Activated T-cell treated with anti-CD3 and anti-CD28 coated beads, Interleukin-2, amount 50 U/mL, for 24 hours (primary cell): ENCODE results near the gene GRM8.

Experiments
- DNase-seq: peaks from one replicate; pipeline ENCODE4 v3.0.0-alpha.2; 2020
- H3K27ac Mint-ChIP-seq: 2 replicates; pipeline ENCODE4 v1.8.0; 2020; ENCODE audit warnings: mild to moderate bottlenecking, mixed read lengths
- H3K27me3 Mint-ChIP-seq: 2 replicates; pipeline ENCODE4 v1.8.0; 2020; ENCODE audit warnings: mixed read lengths
- H3K36me3 Mint-ChIP-seq: 2 replicates; pipeline ENCODE4 v1.8.0; 2020; ENCODE audit warnings: low read depth, mixed read lengths
- H3K4me1 Mint-ChIP-seq: 2 replicates; pipeline ENCODE4 v1.8.0; 2020; ENCODE audit warnings: low read depth, mixed read lengths
- H3K4me3 Mint-ChIP-seq: 2 replicates; pipeline ENCODE4 v1.8.0; 2020; ENCODE audit warnings: mild to moderate bottlenecking, moderate library complexity, mixed read lengths
- H3K9me3 Mint-ChIP-seq: 2 replicates; pipeline ENCODE4 v1.8.0; 2020; ENCODE audit warnings: mixed read lengths

Gene GRM8

DNA sequence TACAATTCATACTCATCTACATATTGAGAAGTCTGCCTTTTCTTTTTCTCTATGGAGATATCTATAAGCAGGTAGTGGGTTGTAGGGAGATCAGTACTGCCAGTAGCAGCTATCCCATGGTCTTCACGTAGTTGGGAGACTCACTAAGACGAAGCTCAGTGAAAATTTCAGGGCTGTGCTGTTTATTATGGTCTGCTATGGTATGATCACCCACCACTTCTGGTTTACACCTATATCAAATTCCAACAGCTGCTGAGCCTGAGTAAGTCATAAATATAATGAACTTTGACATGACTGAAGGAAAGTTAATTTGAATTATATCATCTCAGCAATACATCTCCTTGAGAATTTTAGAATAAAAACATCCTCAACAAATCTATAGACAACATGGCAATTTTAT, 741.7 kb downstream of the GRM8 start:
- Mint-ChIP-seq H3K36me3 (no peaks in the 10 kb centered on the region), H3K27ac (no peak overlapping the region), H3K4me1 (no peaks in the 10 kb centered on the region), H3K9me3 (peaks cover 3% of the 10 kb centered on the region), H3K27me3 (no peaks in the 10 kb centered on the region), H3K4me3 (no peak overlapping the region)
- no peak for DNase-seq

DNA sequence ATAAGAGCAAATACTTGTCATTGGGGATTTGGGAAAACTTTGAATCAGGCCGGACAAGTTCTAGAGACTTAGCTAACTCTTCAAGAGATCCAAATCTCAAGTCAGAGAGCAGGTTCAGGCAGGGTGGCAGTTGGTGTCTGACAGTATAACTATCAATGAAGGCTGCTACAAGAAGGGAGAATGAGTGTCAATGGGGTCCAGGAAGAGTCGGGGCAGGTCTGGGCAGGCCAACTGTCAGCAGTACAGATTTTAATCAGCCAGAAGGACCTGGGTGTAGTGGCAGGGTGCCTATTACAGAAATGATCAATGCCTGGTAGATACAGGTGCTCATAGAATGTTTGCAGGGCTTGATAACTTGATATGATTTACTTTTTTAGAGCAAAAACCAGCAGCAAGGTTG, 751.1 kb downstream of the GRM8 start:
- H3K9me3 Mint-ChIP-seq, result peaks cover 4% of the 10 kb centered on the region

DNA sequence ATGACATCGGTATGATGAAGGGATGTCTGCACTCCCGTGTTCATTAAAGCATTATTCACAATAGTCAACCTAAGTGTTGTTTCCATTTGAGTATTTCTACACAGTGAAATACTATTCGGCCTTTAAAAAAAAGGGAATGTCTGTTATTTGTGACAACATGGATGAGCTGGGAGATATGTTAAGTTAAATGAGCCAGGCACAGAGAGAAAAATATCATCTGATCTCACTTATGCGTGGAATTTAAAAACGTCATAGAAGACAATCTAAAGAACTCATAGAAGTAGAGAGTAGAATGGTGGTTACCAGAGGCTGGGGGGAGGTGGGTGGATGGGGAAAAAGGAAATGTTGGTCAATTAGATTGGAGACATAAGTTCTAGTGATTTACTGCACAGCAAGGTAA, 753.3 kb downstream of the GRM8 start:
- H3K4me3 Mint-ChIP-seq, result no peak overlapping the region
- no peaks in the 10 kb centered on the region for H3K4me1 Mint-ChIP-seq
- H3K36me3 Mint-ChIP-seq, result no peaks in the 10 kb centered on the region
- H3K27me3 Mint-ChIP-seq, result no peaks in the 10 kb centered on the region
- no peak overlapping the region for H3K27ac Mint-ChIP-seq
- no peaks in the 10 kb centered on the region for H3K9me3 Mint-ChIP-seq
- DNase-seq, result no peak

More for the DNA sequence above, 751.1 kb downstream of the GRM8 start:
- H3K27ac Mint-ChIP-seq, result no peak overlapping the region
- no peak for DNase-seq
- H3K4me3 Mint-ChIP-seq, result no peak overlapping the region
- no peaks in the 10 kb centered on the region for H3K4me1 Mint-ChIP-seq
- H3K36me3 Mint-ChIP-seq, result no peaks in the 10 kb centered on the region
- no peaks in the 10 kb centered on the region for H3K27me3 Mint-ChIP-seq

GRCh38 chr7:126495733-126496132, 757.0 kb downstream of the GRM8 start:
- Mint-ChIP-seq H3K36me3 (no peaks in the 10 kb centered on the region), H3K9me3 (peaks cover 4% of the 10 kb centered on the region), H3K4me1 (no peaks in the 10 kb centered on the region), H3K4me3 (no peak overlapping the region), H3K27me3 (no peaks in the 10 kb centered on the region), H3K27ac (no peak overlapping the region)
- DNase-seq, result no peak

DNA sequence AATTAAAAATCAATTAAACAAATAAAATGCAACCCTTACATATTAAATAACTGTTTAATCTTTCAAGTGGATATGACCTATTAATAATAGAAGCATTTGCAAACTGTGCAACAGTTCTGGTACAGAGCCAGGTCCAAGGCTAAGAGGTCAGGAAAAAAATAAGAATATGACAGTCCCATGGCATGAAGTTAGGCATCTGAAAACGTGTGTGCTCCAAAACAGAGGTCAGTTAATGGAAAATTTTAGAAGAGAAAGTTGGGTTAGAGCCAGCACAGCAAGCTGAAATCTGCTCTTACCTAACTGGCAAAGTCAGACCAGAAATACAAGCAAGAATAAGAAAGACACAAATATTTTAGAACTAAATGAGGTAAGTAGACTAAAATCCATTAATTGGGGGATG, 757.7 kb downstream of the GRM8 start:
- H3K36me3 Mint-ChIP-seq, result no peaks in the 10 kb centered on the region
- H3K27ac Mint-ChIP-seq, result no peak overlapping the region
- H3K4me3 Mint-ChIP-seq, result no peak overlapping the region
- H3K9me3 Mint-ChIP-seq, result peaks cover 4% of the 10 kb centered on the region
- H3K4me1 Mint-ChIP-seq, result no peaks in the 10 kb centered on the region
- no peaks in the 10 kb centered on the region for H3K27me3 Mint-ChIP-seq
- DNase-seq, result no peak

- Mint-ChIP-seq H3K27ac (no peak overlapping the region), H3K27me3 (no peaks in the 10 kb centered on the region), H3K4me1 (no peaks in the 10 kb centered on the region), H3K36me3 (no peaks in the 10 kb centered on the region), H3K9me3 (peaks cover 4% of the 10 kb centered on the region), H3K4me3 (no peak overlapping the region)
- no peak for DNase-seq
These were observed 758.9 kb downstream of the GRM8 start for GRCh38 chr7:126493801-126494200.

DNA sequence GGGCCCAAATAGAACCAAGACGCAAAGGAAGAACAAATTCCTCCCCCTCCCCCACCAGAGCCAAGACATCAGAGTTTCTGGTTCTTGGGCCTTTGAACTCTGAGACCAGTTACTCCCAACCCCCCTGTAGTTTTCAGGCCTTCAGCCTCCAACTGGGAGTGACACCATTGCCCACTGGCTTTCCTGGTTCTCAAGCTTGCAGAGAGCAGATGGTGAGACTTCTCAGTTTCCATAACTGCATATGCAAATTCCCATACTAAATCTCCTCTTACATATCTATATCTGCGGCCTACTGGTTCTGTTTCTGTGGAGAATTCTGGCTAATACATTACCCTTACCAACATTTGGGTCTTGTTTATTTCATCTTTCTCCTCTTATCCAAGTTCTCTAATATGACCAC, 762.9 kb downstream of the GRM8 start:
- Mint-ChIP-seq H3K27me3 (no peaks in the 10 kb centered on the region), H3K4me1 (no peaks in the 10 kb centered on the region), H3K27ac (no peak overlapping the region), H3K36me3 (no peaks in the 10 kb centered on the region), H3K4me3 (no peak overlapping the region), H3K9me3 (peaks cover 4% of the 10 kb centered on the region)
- no peak for DNase-seq

GRCh38 chr7:126487728-126488442, 764.9 kb downstream of the GRM8 start:
- Mint-ChIP-seq H3K4me1 (no peaks in the 10 kb centered on the region), H3K27me3 (no peaks in the 10 kb centered on the region)
- DNase-seq, result no peak

DNA sequence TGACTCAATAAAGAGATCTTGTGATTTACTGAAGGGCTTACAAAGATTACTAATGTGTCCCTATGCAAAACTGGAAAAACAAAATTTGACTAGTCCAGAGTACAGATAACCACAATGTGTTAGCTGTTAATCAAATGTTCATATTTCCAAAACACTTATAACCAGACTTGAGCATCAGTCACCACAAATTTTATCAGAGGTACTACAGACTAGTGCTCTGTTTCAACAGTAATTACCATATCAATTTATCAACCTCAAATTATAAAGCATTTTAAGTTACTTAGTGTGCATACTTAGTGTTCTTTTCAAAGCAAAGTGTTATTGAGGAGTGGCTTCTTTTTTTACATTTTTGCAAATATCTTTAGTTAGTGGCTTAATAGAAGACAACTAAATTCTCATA, 765.9 kb downstream of the GRM8 start:
- Mint-ChIP-seq H3K4me1 (no peaks in the 10 kb centered on the region), H3K9me3 (no peaks in the 10 kb centered on the region), H3K27ac (no peak overlapping the region), H3K36me3 (no peaks in the 10 kb centered on the region), H3K27me3 (no peaks in the 10 kb centered on the region), H3K4me3 (no peak overlapping the region)
- no peak for DNase-seq

More at GRCh38 chr7:126487728-126488442, 764.9 kb downstream of the GRM8 start:
- no peak overlapping the region for H3K4me3 Mint-ChIP-seq
- H3K9me3 Mint-ChIP-seq, result no peaks in the 10 kb centered on the region
- H3K27ac Mint-ChIP-seq, result no peak overlapping the region
- no peaks in the 10 kb centered on the region for H3K36me3 Mint-ChIP-seq

DNA sequence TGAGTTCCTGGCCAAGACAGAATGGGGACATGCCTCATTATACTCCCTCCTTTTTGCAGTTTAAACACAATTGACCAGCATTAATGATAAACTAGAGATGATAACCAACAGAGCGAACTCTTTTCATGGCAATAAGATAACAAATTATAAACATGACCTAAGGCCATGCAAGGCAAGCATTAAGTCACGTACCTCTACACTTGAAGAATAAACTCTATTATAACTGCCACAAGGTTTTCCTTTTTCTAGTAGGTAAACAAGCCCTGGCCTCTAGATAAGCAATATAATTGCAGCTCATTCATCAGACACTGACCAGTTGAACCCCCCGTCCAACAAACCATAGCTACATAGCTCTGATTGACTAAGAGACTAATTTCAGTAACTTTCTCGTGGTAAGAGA, 767.0 kb downstream of the GRM8 start:
- DNase-seq, result no peak
- no peak overlapping the region for H3K27ac Mint-ChIP-seq

DNA sequence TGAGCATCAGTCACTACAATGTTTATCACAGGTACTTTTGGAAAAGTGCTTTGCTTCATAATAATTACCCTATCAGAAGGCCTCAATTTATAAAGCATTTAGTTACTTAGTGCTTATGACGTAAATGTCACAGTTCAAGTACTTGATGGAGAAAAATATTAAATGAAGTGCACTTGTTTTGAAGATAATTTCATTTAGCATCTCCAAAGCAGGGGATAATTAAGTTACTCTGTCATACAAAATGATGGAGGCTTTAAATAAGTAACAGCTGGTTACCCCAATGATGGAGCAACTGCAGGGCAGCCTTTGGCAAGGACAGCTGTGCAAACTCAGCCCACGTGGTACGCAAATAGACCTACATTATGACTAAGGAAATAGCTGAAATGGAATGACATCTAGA, 768.8 kb downstream of the GRM8 start:
- no peaks in the 10 kb centered on the region for H3K9me3 Mint-ChIP-seq
- no peak overlapping the region for H3K27ac Mint-ChIP-seq
- H3K4me3 Mint-ChIP-seq, result no peak overlapping the region
- no peaks in the 10 kb centered on the region for H3K27me3 Mint-ChIP-seq
- H3K4me1 Mint-ChIP-seq, result no peaks in the 10 kb centered on the region
- no peak for DNase-seq
- H3K36me3 Mint-ChIP-seq, result no peaks in the 10 kb centered on the region

More for the DNA sequence above, 767.0 kb downstream of the GRM8 start:
- Mint-ChIP-seq H3K4me1 (no peaks in the 10 kb centered on the region), H3K27me3 (no peaks in the 10 kb centered on the region), H3K4me3 (no peak overlapping the region), H3K9me3 (no peaks in the 10 kb centered on the region), H3K36me3 (no peaks in the 10 kb centered on the region)

- Mint-ChIP-seq H3K4me1 (no peaks in the 10 kb centered on the region), H3K9me3 (peaks cover 11% of the 10 kb centered on the region), H3K4me3 (no peak overlapping the region), H3K27me3 (no peaks in the 10 kb centered on the region), H3K27ac (no peak overlapping the region), H3K36me3 (no peaks in the 10 kb centered on the region)
- DNase-seq, result no peak
These were observed 779.9 kb downstream of the GRM8 start for GRCh38 chr7:126472825-126473224.

- Mint-ChIP-seq H3K27me3 (no peaks in the 10 kb centered on the region), H3K9me3 (peaks cover 4% of the 10 kb centered on the region), H3K27ac (no peak overlapping the region), H3K4me1 (no peaks in the 10 kb centered on the region), H3K4me3 (no peak overlapping the region), H3K36me3 (no peaks in the 10 kb centered on the region)
- no peak for DNase-seq
These were observed 790.3 kb downstream of the GRM8 start for GRCh38 chr7:126462405-126462804.

- H3K27me3 Mint-ChIP-seq, result no peaks in the 10 kb centered on the region
- H3K4me3 Mint-ChIP-seq, result no peak overlapping the region
- no peaks in the 10 kb centered on the region for H3K4me1 Mint-ChIP-seq
- no peak for DNase-seq
- no peaks in the 10 kb centered on the region for H3K36me3 Mint-ChIP-seq
- H3K27ac Mint-ChIP-seq, result no peak overlapping the region
- peaks cover 5% of the 10 kb centered on the region for H3K9me3 Mint-ChIP-seq
These were observed 792.1 kb downstream of the GRM8 start for GRCh38 chr7:126460664-126461063.

DNA sequence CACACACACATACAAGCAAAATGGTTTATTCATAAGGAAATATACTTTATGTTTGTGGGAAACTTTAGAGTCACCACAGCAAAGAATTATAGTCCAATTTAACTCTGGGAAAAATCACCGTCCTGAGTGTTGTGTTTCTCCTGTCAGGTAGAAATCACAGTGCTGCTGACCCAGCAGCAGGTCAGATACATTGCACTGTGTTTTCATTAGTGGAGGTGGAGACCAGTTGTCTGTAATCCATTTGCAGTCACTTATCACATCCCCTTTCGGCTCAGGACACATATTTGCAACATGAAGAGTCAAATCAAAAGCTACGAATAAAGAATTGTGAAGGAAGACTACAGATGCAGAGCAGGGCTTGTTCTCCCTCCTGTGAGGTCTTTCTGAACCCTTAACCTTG, 799.6 kb downstream of the GRM8 start:
- Mint-ChIP-seq H3K27ac (no peak overlapping the region), H3K4me3 (no peak overlapping the region), H3K27me3 (no peaks in the 10 kb centered on the region), H3K36me3 (no peaks in the 10 kb centered on the region), H3K4me1 (no peaks in the 10 kb centered on the region), H3K9me3 (peaks cover 8% of the 10 kb centered on the region)
- no peak for DNase-seq

- peaks cover 6% of the 10 kb centered on the region for H3K9me3 Mint-ChIP-seq
- no peaks in the 10 kb centered on the region for H3K4me1 Mint-ChIP-seq
- no peaks in the 10 kb centered on the region for H3K27me3 Mint-ChIP-seq
- H3K36me3 Mint-ChIP-seq, result no peaks in the 10 kb centered on the region
- H3K4me3 Mint-ChIP-seq, result no peak overlapping the region
- DNase-seq, result no peak
- H3K27ac Mint-ChIP-seq, result no peak overlapping the region
These were observed 802.5 kb downstream of the GRM8 start for GRCh38 chr7:126450269-126450671.
